ENCODE measurements around the gene ATXN10.

The ATXN10 gene

DNA sequence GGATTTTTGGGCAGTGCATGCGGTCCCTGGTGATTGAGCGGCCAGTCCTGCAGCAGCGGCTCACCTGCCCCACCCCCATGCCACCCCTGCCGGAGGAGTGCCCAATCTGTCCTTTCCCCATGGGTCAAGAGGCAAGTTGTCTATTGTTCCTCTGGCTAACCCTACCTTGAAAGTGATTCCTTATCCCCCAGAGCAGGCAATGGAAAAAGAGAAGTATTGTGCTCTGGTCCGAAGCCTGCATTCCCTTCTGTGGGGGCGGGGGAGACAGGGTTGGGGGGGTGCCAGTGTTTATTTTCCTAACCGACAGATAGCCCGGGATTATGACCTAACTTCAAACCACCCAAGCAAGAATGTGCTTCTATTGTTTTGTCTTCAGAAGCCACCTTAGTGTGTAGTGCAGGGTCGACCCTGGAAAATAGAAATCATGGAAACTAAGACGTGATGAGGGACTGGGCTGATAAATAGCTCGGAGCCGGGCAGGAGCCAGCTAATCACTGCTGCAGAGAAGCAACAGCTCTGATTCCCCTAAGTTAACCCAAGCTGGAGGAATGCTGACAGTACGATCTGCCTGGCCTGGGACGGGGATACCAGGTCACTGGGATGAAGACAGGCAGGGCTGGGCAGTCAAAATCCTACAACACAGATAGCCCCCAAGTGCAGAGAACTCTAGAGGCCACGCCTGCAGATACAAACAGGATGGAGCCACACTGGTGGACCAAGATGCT is 38.7 kb upstream of the ATXN10 start:
- TF ChIP-seq SIN3A (IDR thresholded peaks at IDR 0.05; ENCODE audit: borderline replicate concordance, insufficient read depth, low read length) = no peak
- no peak for TF ChIP-seq FOXP2 (optimal IDR thresholded peaks at IDR 0.05; ENCODE audit: borderline replicate concordance, extremely low read depth, extremely low read length, insufficient read depth)
- TF ChIP-seq TAF1 (IDR thresholded peaks at IDR 0.05; ENCODE audit: borderline replicate concordance, insufficient read depth, low read length) = no peak
- no peak for TF ChIP-seq POLR2AphosphoS5 (IDR thresholded peaks at IDR 0.05; ENCODE audit: low read depth, low read length)
- no peak for TF ChIP-seq REST (IDR thresholded peaks at IDR 0.05; ENCODE audit: insufficient read depth in 1 of 2, low read depth in 2 of 2, low read length in 2 of 2)

- TF ChIP-seq REST (IDR thresholded peaks at IDR 0.05; ENCODE audit: insufficient read depth in 1 of 2, low read depth in 2 of 2, low read length in 2 of 2) = no peak
Observed at GRCh38 chr22:45636683-45637082, 35.0 kb upstream of the ATXN10 start.

DNA sequence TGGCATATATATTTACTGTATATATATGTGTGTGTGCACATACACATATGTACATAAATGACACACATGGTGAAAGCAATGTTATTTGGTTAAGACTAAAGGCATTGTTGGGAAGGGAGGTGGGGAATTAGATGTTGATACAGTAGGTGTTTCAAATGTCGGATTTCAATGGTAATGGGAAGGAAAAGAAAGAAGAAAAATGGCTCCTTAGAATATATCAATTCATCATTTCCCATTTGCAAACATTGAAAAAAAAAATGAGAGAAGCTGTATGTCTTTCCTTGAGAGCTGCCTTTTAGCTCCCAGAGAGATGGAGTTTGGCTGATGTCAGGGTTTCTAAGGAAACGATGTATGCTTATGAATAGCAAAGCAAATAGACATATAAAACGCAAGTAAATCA is 33.4 kb upstream of the ATXN10 start:
- TF ChIP-seq SIN3A (IDR thresholded peaks at IDR 0.05; ENCODE audit: borderline replicate concordance, insufficient read depth, low read length) (no peak), POLR2AphosphoS5 (IDR thresholded peaks at IDR 0.05; ENCODE audit: low read depth, low read length) (no peak), REST (IDR thresholded peaks at IDR 0.05; ENCODE audit: insufficient read depth in 1 of 2, low read depth in 2 of 2, low read length in 2 of 2) (no peak), FOXP2 (optimal IDR thresholded peaks at IDR 0.05; ENCODE audit: borderline replicate concordance, extremely low read depth, extremely low read length, insufficient read depth) (no peak), TAF1 (IDR thresholded peaks at IDR 0.05; ENCODE audit: borderline replicate concordance, insufficient read depth, low read length) (no peak)

- TF ChIP-seq TAF1 (IDR thresholded peaks at IDR 0.05; ENCODE audit: borderline replicate concordance, insufficient read depth, low read length) = no peak
- no peak for TF ChIP-seq SIN3A (IDR thresholded peaks at IDR 0.05; ENCODE audit: borderline replicate concordance, insufficient read depth, low read length)
- no peak for TF ChIP-seq REST (IDR thresholded peaks at IDR 0.05; ENCODE audit: insufficient read depth in 1 of 2, low read depth in 2 of 2, low read length in 2 of 2)
- no peak for TF ChIP-seq FOXP2 (optimal IDR thresholded peaks at IDR 0.05; ENCODE audit: borderline replicate concordance, extremely low read depth, extremely low read length, insufficient read depth)
- TF ChIP-seq POLR2AphosphoS5 (IDR thresholded peaks at IDR 0.05; ENCODE audit: low read depth, low read length) = no peak
Observed at GRCh38 chr22:45638834-45639746, 32.5 kb upstream of the ATXN10 start.

Measured in PFSK-1 (cell line).